Heart left ventricle (tissue), 16 donors: ENCODE measurements around the gene MAN1B1. TPM values are rescaled to one million over a fixed set of nuclear protein-coding genes. Genes with fewer than 3 reads are reported as not detected.

Experiments used
- ATAC-seq, 4 donors: fragments of 200-7000 bp; cut with Tn5 transposase; one replicate each; pipeline ENCODE4 v1.9.1; 2020 to 2022; ENCODE audit warnings: moderate library complexity in 4 of 4, mild to moderate bottlenecking in 3 of 4, moderate number of reproducible peaks in 1 of 4
- DNase-seq, 5 donors: peaks; one replicate each; pipeline ENCODE4 v3.0.0-alpha.2; 2020
- H3K27ac ChIP-seq, 12 donors: fragments of 200-600 bp; sonication (generic) in 4 of 12; one replicate each; pipeline versions ENCODE4 v1.5.0 to v1.8.0; 2016 to 2022; ENCODE audit warnings: mild to moderate bottlenecking in 2 of 12
- H3K27me3 ChIP-seq, 9 donors: fragments of 200-600 bp; sonication (generic) in 2 of 9; one replicate each; pipeline versions ENCODE4 v1.5.1 to v1.8.0; 2016 to 2022; ENCODE audit warnings: mild to moderate bottlenecking in 3 of 9
- H3K36me3 ChIP-seq, 9 donors: fragments of 200-600 bp; sonication (generic) in 2 of 9; one replicate each; pipeline versions ENCODE4 v1.5.0 to v1.8.0; 2018 to 2022; ENCODE audit warnings: mild to moderate bottlenecking in 2 of 9
- H3K4me1 ChIP-seq, 12 donors: fragments of 200-600 bp; sonication (generic) in 4 of 12; one replicate each; pipeline versions ENCODE4 v1.5.0 to v1.8.0; 2016 to 2022; ENCODE audit warnings: mild to moderate bottlenecking in 3 of 12
- H3K4me3 ChIP-seq, 12 donors: fragments of 200-600 bp; sonication (generic) in 4 of 12; one replicate each; pipeline versions ENCODE4 v1.5.0 to v1.8.0; 2017 to 2022; ENCODE audit warnings: mild to moderate bottlenecking in 9 of 12, moderate library complexity in 4 of 12
- H3K9me3 ChIP-seq, 12 donors: fragments of 200-600 bp; sonication (generic) in 4 of 12; one replicate each; pipeline versions ENCODE4 v1.5.0 to v1.8.0; 2016 to 2022; ENCODE audit warnings: mild to moderate bottlenecking in 1 of 12
- POLR2A ChIP-seq, 2 donors: fragments of 450-650 bp; IDR thresholded peaks; one replicate each; pipeline ENCODE4 v1.6.1; 2017; ENCODE audit warnings: antibody characterized with exemption in 2 of 2, mild to moderate bottlenecking in 2 of 2, moderate library complexity in 2 of 2
- WGBS, 4 donors: extraction: QIAGEN DNeasy Blood & Tissue Kit in 2 of 4; methylation state at CpG; one replicate each; pipeline versions ENCODE4 v1.1.5 to v1.1.7; 2013 to 2018; 5-methylcytosine and 5-hydroxymethylcytosine counted together
- intact Hi-C, 10 donors: fragments of 100-400 bp; cut with DNase I; formaldehyde crosslinking; loops; one replicate each; pipeline versions ENCODE4 v1.11.1 to v1.14.2; 2022
- polyA plus RNA-seq, 2 donors: library from polyadenylated mRNA; stranded (reverse); fragments of 200-250 nt; gene quantifications; one replicate each; pipeline ENCODE4 v1.2.3, GENCODE V29; 2013
- total RNA-seq, 9 donors: library from RNA; depleted of rRNA in 2 of 9; stranded (reverse); fragments of >200 nt in 2 of 9; fragmentation: NEBNext Ultra II Directional in 3 of 9; extraction: Animal tissue kit (Norgen Biotek cat#: 25700) in 3 of 9; gene quantifications; one replicate each; pipeline versions ENCODE4 v1.1.0 to v1.2.4, GENCODE V29; 2016 to 2023
- TF ChIP-seq, protein P1 (sequence below), 12 donors: fragments of 200-600 bp; sonication (generic) in 4 of 12; IDR thresholded peaks; one replicate each; pipeline versions ENCODE4 v1.5.0 to v1.8.0; 2018 to 2022; ENCODE audit warnings: antibody characterized with exemption in 12 of 12, mild to moderate bottlenecking in 5 of 12
- donor health status: ischemic (EF 13 %, LVEDD 7.1; RV severe dilation, severe dysfunction).
- donor health status: healthy with polysubstance abuse.
- donor health status: DM: no; HTN: yes; CAD: no.
- donor health status: DM: no; HTN: no; CAD: no.
- donor health status: ischemic (EF 25% LVEDD 6.9; RV normal size, moderate dysfunction).
- donor health status: ischemic (EF 25% LVEDD 5.7; RV mildly dilated, moderate dysfunction).
- donor health status: healthy.
- donor health status: DM: yes; HTN: yes; CAD: no.
- donor health status: ischemic (EF 35%, LVEDD 5.7; RV mildly dilated, moderate dysfunction).
- donor health status: nonischemic (EF 11% LVEDD 7.7; RV severe dilation, severe dysfunction).
- donor health status: DM: yes; HTN: yes; CAD: no.
- donor health status: PGD.
- donor health status: ischemic (EF 29% LVEDD 5.4; RV normal size, mild dysfunction).
- donor health status: nonischemic (EF 23%, LVEDD 6.1; RV moderate dilation, normal function).

The MAN1B1 gene
- total and polyA plus RNA-seq, 11 donors = 17.6 to 40.6 (median 24.6) TPM

DNA sequence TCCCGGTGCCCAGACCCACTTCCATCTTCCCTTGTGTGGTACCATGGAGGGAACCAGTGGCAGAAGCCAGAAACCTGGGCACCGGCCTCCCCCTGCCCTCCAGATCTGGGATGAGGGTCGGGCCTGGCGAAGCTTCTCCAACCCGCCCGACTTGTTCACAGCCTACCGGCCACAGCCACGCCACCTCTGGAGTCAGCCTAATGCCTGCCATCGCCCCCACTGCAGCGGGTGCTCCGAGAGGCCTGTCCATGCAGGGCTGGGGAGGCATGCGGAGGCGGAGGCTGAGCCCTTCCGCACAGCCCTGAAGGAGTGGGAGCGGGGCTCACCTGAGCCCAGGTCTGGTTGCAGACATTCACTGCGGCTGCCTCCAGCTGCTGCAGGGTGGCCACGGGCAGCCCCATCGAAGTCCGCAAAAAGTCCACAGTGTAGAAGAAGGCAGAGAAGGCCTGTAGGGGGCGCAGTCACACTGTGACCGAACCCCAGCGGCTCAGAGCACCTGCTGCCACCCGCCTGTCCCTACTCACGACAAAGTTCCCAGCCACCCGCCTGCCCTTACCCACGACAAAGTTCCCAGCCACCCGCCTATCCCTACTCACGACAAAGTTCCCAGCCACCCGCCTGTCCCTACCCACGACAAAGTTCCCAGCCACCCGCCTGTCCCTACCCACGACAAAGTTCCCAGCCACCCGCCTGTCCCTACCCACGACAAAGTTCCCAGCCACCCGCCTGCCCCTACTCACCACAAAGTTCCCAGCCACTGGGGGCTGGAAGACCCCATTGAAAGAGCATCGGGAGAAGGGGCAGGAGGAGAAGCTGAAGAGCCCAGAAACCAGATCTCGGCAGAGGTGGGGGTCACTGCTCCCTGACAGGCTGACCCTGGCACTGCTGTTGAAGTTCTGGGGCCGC, 37.0 kb upstream of the MAN1B1 start:
- intact Hi-C loops = loop anchor here in 3 of 10 donors (2.0 kb wide), 2 partner anchors 15 to 17 kb away; no protein-coding TSS in a partner anchor
- peaks cover 5 to 84% (median 47%) of the 10 kb centered on the region in 9 donors for H3K27me3 ChIP-seq
- no peak overlapping the region for H3K4me3 ChIP-seq
- no peak overlapping the region for H3K27ac ChIP-seq
- DNase-seq (peak in 2 of 5 donors; percentile 66 to 67), ATAC-seq (peak; percentile 4 to 28 (median 14))
- 48 to 60% (median 50%) methylated on average over 21 to 38 of the region's 38 CpGs for WGBS, 4 donors
- TF ChIP-seq, protein P1, sequence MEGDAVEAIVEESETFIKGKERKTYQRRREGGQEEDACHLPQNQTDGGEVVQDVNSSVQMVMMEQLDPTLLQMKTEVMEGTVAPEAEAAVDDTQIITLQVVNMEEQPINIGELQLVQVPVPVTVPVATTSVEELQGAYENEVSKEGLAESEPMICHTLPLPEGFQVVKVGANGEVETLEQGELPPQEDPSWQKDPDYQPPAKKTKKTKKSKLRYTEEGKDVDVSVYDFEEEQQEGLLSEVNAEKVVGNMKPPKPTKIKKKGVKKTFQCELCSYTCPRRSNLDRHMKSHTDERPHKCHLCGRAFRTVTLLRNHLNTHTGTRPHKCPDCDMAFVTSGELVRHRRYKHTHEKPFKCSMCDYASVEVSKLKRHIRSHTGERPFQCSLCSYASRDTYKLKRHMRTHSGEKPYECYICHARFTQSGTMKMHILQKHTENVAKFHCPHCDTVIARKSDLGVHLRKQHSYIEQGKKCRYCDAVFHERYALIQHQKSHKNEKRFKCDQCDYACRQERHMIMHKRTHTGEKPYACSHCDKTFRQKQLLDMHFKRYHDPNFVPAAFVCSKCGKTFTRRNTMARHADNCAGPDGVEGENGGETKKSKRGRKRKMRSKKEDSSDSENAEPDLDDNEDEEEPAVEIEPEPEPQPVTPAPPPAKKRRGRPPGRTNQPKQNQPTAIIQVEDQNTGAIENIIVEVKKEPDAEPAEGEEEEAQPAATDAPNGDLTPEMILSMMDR (IDR thresholded peaks at IDR 0.05) = peak; percentile 29 to 65 (median 50)
- TF ChIP-seq POLR2A (IDR thresholded peaks at IDR 0.05) = no peak
- no peaks in the 10 kb centered on the region for H3K9me3 ChIP-seq
- H3K4me1 ChIP-seq = peaks cover 8 to 50% (median 32%) of the 10 kb centered on the region in 12 donors
- H3K36me3 ChIP-seq = no peaks in the 10 kb centered on the region

DNA sequence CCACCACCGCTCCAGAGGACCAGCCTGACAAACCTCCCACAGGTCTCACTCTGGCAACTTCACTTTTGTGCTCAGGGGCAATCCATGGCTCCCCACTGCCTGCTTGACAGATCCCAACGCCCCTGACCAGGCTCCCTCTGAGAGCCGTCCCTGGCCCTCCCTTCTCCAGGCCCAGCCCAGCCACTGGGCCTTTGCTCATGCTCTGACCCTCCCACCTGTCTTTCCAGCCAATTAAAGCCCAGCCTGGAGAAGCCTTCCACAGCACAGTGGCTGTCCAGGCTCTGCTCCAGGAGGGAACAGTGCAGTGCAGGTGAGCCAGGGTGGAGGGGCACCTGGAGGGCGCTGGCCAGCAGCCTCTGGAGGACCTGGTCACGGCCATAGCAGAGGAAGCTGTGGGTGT, 36.2 kb upstream of the MAN1B1 start:
- ATAC-seq (no peak), DNase-seq (no peak)
- H3K27ac ChIP-seq = no peak overlapping the region
- H3K27me3 ChIP-seq = peaks cover 5 to 82% (median 47%) of the 10 kb centered on the region in 9 donors
- TF ChIP-seq, protein P1 (IDR thresholded peaks at IDR 0.05) = no peak
- no peak for TF ChIP-seq POLR2A (IDR thresholded peaks at IDR 0.05)
- 76 to 90% (median 85%) methylated on average over 5 of the region's 5 CpGs for WGBS, 4 donors
- H3K36me3 ChIP-seq = no peaks in the 10 kb centered on the region
- peaks cover 15 to 50% (median 34%) of the 10 kb centered on the region in 12 donors for H3K4me1 ChIP-seq
- intact Hi-C loops = no loop called here
- no peaks in the 10 kb centered on the region for H3K9me3 ChIP-seq
- no peak overlapping the region for H3K4me3 ChIP-seq

DNA sequence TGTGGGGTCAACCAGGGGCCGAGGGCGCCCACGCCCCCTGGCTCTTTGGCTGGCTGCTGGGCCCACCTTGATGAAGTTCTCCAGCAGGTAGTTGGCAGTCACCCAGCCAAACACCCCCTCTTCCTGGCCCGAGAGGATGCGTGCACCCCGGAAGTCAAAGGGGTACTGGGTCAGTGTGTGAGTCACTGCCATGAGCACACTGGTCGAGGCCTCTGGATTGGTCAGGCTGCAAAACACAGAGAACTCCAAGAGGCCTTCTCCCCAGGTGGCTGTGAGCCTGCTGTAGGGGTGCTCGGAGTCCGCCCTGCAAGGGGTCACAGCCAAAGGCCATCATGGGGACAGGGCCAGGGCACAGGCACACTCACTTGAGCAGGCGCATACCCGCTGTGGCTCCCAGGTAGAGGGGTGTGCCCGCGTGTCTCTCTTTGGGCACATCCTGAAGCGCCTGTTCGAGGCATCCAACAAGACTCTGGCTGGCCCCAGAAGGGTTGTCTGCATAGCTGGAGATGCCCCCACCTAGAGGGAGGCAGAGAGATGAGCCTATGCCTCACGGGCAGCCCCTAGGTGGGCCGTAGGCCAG, 35.5 kb upstream of the MAN1B1 start:
- no peaks in the 10 kb centered on the region for H3K9me3 ChIP-seq
- TF ChIP-seq, protein P1 (IDR thresholded peaks at IDR 0.05) = no peak
- intact Hi-C loops = no loop called here
- DNase-seq (no peak), ATAC-seq (no peak)
- H3K4me1 ChIP-seq = peaks cover 15 to 53% (median 36%) of the 10 kb centered on the region in 12 donors
- no peak overlapping the region for H3K4me3 ChIP-seq
- H3K27ac ChIP-seq = no peak overlapping the region
- 74 to 95% (median 94%) methylated on average over 7 to 17 of the region's 17 CpGs for WGBS, 4 donors
- H3K27me3 ChIP-seq = peaks cover 5 to 82% (median 47%) of the 10 kb centered on the region in 9 donors
- no peaks in the 10 kb centered on the region for H3K36me3 ChIP-seq

DNA sequence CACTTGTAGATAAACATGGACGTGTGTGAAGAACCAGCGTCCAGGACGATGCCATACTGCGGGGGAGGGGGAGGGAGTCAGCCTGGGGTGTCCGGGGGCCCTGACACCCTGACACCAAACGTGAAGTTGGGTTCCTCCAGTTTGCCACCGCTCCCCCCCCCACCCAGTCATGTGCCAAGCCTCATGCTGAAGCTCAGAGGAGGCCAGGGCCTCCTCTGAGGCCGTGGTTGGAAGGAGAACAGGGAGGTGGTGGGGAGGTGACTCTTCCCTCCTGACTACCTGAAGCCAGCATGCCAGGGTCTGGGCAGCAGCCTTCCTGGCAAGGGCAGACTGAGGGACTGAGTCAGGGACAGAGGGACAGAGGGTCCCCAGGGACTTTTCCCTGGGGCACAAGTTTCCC, 34.5 kb upstream of the MAN1B1 start:
- Histone ChIP-seq H3K36me3 (no peaks in the 10 kb centered on the region), H3K27me3 (peaks cover 5 to 72% (median 43%) of the 10 kb centered on the region in 9 donors), H3K4me1 (peaks cover 15 to 52% (median 34%) of the 10 kb centered on the region in 12 donors), H3K4me3 (no peak overlapping the region), H3K9me3 (no peaks in the 10 kb centered on the region), H3K27ac (no peak overlapping the region)
- DNase-seq = no peak
- WGBS, 4 donors = 64 to 81% (median 72%) methylated on average over 1 to 8 of the region's 8 CpGs
- intact Hi-C loops = no loop called here
- no peak for ATAC-seq
- no peak for TF ChIP-seq POLR2A (IDR thresholded peaks at IDR 0.05)
- TF ChIP-seq, protein P1 (IDR thresholded peaks at IDR 0.05) = no peak
